Activated naive CD4-positive, alpha-beta T cell treated with anti-CD3 and anti-CD28 coated beads, Interleukin-2, amount 50 U/mL, for 16 hours (primary cell): ENCODE measurements around the gene CRB2.

Source experiments
- DNase-seq: peaks from one replicate; pipeline ENCODE4 v3.0.0-alpha.2; 2020

The CRB2 gene

DNA sequence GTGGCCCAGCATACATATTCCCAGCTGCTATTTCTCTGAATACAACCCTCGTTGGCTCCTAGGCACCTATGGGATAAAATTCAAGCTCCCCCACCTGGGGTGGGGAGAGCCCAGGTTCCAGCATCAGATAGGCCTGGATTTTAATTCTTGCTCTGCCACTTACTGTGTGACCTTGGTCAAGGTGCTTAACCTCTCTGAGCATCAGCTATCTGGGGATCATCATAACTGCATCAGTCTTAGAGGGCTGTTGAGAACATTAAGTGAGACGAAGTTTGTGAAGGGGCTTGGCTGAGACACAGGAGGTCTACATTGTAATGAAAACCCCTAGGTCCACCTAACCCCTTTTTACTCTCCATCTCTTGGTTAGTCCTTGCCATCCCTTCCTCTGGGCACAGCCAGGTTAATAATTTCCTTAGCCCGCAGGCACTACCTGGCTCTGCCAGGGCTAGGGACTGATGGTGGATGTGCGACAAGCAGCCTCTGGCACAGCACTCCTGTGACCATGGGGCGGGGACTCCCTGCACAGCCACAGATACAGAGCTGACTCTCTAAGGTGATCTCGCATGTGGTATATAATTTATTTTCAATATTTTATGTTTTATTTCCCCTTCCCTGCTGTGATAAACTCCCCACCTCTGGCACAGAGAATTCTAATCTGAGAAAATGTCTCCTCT is 68.7 kb downstream of the CRB2 start:
- no peak for DNase-seq

GRCh38 chr9:123425261-123425821 is 69.3 kb downstream of the CRB2 start:
- DNase-seq, result no peak

- no peak for DNase-seq
Measured at GRCh38 chr9:123425836-123426365, 69.9 kb downstream of the CRB2 start.

- no peak for DNase-seq
Measured at GRCh38 chr9:123426406-123426805, 70.4 kb downstream of the CRB2 start.
